Stomach (tissue), 9 donors: ENCODE results near the gene SPOCK2. TPM values are rescaled to one million over a fixed set of nuclear protein-coding genes. Genes with fewer than 3 reads are reported as not detected.

ENCODE experiments used
- DNase-seq, 2 donors: peaks; one replicate each; pipeline versions ENCODE4 v3.0.0 to v3.0.0-alpha.2; 2013 to 2019
- H3K27ac ChIP-seq, 5 donors: fragments of 200-600 bp in 4 of 5; sonication (generic) in 4 of 5; one replicate each; pipeline ENCODE4 v1.5.1; 2013 to 2019; ENCODE audit warnings: mild to moderate bottlenecking in 1 of 5, moderate library complexity in 1 of 5
- H3K27me3 ChIP-seq, 3 donors: fragments of 200-600 bp; sonication (generic); one replicate each; pipeline ENCODE4 v1.5.1; 2017 to 2019; ENCODE audit warnings: mixed run types in 1 of 3
- H3K36me3 ChIP-seq, 4 donors: fragments of 200-600 bp; sonication (generic); 1 replicate in 3 of 4; 2 replicates in 1 of 4; pipeline ENCODE4 v1.5.1; 2016 to 2019
- H3K4me1 ChIP-seq, 4 donors: fragments of 200-600 bp; sonication (generic); one replicate each; pipeline ENCODE4 v1.5.1; 2016 to 2019
- H3K4me3 ChIP-seq, 4 donors: fragments of 200-600 bp; sonication (generic) in 3 of 4; one replicate each; pipeline ENCODE4 v1.5.1; 2016 to 2019; ENCODE audit warnings: mild to moderate bottlenecking in 1 of 4
- H3K9me3 ChIP-seq, 4 donors: fragments of 200-600 bp; sonication (generic); one replicate each; pipeline ENCODE4 v1.5.1; 2016 to 2019
- CTCF ChIP-seq, 7 experiments: fragments of 450-650 bp in 4 of 7; fragments of 200-600 bp in 3 of 7; sonication (generic) in 3 of 7; IDR thresholded peaks; one replicate each; pipeline ENCODE4 v1.5.1; 2016 to 2019; ENCODE audit warnings: antibody characterized with exemption in 7 of 7, control low read depth in 2 of 7, mild to moderate bottlenecking in 1 of 7
- EP300 ChIP-seq: sonication (generic); formaldehyde crosslinking; IDR thresholded peaks from one replicate; pipeline ENCODE4 v1.6.1; 2017; ENCODE audit warnings: antibody characterized with exemption
- POLR2A ChIP-seq, 4 donors: fragments of 450-650 bp; IDR thresholded peaks; one replicate each; pipeline ENCODE4 v1.6.1; 2016; ENCODE audit warnings: antibody characterized with exemption in 4 of 4, control low read depth in 2 of 4, mild to moderate bottlenecking in 1 of 4, moderate library complexity in 1 of 4
- POLR2AphosphoS5 ChIP-seq, 3 donors: sonication (generic); formaldehyde crosslinking; IDR thresholded peaks; one replicate each; pipeline ENCODE4 v1.6.1; 2016; ENCODE audit warnings: antibody characterized with exemption in 3 of 3
- WGBS, 5 donors: extraction: QIAGEN DNeasy Blood & Tissue Kit in 3 of 5; methylation state at CpG; one replicate each; pipeline versions ENCODE4 v1.1.5 to v1.1.7; 2013 to 2018; 5-methylcytosine and 5-hydroxymethylcytosine counted together
- intact Hi-C: fragments of 100-400 bp; cut with DNase I; formaldehyde crosslinking; loops from one replicate; pipeline ENCODE4 v1.15.1; 2023; ENCODE audit warnings: low total_unique reads
- polyA plus RNA-seq, 3 donors: library from polyadenylated mRNA; stranded (reverse); fragments of 200-250 nt; gene quantifications; one replicate each; pipeline ENCODE4 v1.2.3, GENCODE V29; 2013
- total RNA-seq, 5 donors: library from RNA; depleted of rRNA; stranded (reverse); fragments of >200 nt; gene quantifications; one replicate each; pipeline versions ENCODE4 v1.1.0 to v1.2.3, GENCODE V29; 2014 to 2016
- donor health status: healthy with polysubstance abuse.
- donor health status: Bipolar disorder and iron deficiency.
- donor health status: healthy.

SPOCK2 gene
- total and polyA plus RNA-seq, 8 donors: 1.1 to 31.7 (median 4.2) TPM

DNA sequence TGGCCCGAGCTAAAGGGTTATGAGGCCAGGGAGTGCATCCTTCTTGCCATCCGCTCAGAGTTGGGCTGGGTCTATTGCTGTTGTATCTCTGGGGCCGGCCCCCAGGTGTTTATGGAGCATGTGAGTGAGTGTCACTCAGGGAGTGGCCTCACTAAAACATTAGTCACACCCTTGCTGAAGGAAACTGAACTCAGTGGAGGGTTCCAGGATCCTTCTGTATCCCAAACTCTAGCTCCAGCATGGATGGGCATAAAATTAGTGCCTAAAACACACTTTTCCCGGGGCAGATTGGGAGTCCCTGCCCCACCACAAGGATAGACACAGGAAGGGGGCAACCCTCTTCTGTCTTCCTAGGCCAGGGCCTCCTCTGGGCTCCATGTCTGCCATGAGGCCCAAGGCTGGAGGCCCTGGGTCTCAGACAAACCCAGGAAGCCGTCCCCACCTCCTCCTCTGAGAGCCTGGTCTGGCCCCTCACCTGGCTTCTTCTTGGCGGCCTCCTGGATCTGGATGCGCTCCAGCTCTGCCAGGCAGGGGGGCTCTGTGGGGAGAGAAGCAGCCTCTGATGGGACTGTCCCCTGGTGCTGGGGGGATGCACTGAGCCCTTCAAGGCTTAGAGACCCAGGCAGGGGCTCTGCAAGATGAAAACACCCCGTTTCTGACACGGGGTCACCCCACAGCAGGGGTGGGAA, 24.5 kb downstream of the SPOCK2 start:
- DNase-seq: peak in 1 of 2 donors; percentile 34
- peaks cover 0 to 15% (median 3%) of the 10 kb centered on the region in 4 donors for H3K4me1 ChIP-seq
- peaks cover 0 to 4% (median 0%) of the 10 kb centered on the region in 4 donors for H3K36me3 ChIP-seq
- H3K27ac ChIP-seq: no peak overlapping the region
- TF ChIP-seq CTCF (IDR thresholded peaks at IDR 0.05) (no peak), EP300 (no peak), POLR2AphosphoS5 (IDR thresholded peaks at IDR 0.05) (no peak), POLR2A (IDR thresholded peaks at IDR 0.05) (no peak)
- H3K9me3 ChIP-seq: no peaks in the 10 kb centered on the region
- intact Hi-C loops: no loop called here
- no peak overlapping the region for H3K4me3 ChIP-seq
- H3K27me3 ChIP-seq: no peaks in the 10 kb centered on the region
- 76 to 87% (median 81%) methylated on average over 8 to 9 of the region's 9 CpGs for WGBS, 5 donors

DNA sequence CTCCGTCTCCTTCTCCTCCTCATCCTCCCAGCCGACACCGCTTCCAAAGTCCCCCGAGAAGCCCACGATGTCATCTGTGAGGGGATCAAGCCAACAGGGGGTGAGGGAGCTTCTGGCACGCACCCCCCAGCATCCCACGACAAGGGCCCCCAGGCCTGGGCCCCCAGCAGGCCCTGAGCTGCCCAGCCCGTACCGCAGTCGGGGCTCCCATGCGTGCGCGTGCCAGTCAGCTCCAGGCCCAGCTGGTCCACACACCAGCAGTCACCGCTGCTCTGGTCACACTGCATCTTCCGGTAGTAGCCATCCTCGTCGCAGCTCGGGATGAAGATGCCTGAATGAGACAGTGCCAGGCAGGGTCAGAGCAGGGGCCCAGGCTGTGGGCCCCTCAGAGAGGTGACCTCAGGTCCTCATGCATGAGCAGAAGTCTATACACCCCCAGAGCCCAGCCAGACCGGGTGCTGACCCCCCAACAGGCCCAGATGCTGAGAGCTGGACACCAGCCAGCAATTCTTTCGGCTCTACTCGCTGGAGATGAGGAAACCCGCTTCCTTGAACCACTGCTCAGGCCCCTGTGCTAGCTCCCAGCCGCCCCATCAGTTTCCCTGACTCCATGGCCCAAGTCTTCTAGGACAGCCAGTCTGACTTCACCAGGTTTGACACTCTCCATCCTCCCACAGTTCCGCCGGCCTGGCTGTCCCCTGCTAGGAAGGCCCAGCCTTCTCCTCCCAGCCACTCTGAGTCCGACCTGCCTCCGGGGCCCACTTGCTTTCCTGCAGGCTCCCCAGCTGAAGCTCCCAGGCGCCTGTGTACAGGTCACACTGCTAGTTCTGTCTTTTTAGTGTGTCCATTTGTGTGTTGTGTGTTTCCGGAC, 25.3 kb downstream of the SPOCK2 start:
- no peak for DNase-seq
- Histone ChIP-seq H3K36me3 (peaks cover 0 to 4% (median 0%) of the 10 kb centered on the region in 4 donors), H3K27me3 (no peaks in the 10 kb centered on the region), H3K9me3 (no peaks in the 10 kb centered on the region), H3K4me1 (peaks cover 0 to 12% (median 3%) of the 10 kb centered on the region in 4 donors), H3K4me3 (no peak overlapping the region), H3K27ac (no peak overlapping the region)
- 94 to 96% (median 95%) methylated on average over 20 to 29 of the region's 29 CpGs for WGBS, 5 donors
- intact Hi-C loops: no loop called here
- TF ChIP-seq POLR2A (IDR thresholded peaks at IDR 0.05) (no peak), POLR2AphosphoS5 (IDR thresholded peaks at IDR 0.05) (no peak), EP300 (no peak), CTCF (IDR thresholded peaks at IDR 0.05) (no peak)

DNA sequence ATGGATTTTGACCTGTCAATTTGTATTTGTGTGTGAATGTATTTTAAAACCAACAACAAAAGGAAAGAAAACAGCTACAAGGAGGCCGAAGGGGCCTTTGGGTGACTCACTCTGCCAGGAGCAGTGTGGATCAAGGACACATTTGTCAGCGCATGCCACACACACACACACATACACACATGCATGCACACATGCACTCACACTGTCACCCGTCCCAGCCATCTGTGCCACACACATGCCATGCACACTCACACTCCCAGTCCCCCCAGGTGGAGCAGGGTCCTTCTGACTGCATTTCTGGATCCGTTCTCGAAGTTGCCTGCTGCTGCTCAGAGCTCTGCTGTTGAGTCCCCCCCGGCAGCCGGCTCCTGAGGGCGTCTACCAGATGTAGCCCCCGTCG, 26.0 kb downstream of the SPOCK2 start:
- no peaks in the 10 kb centered on the region for H3K9me3 ChIP-seq
- DNase-seq: no peak
- no peak overlapping the region for H3K27ac ChIP-seq
- H3K4me1 ChIP-seq: peaks cover 0 to 9% (median 2%) of the 10 kb centered on the region in 4 donors
- intact Hi-C loops: no loop called here
- no peak for TF ChIP-seq POLR2A (IDR thresholded peaks at IDR 0.05)
- TF ChIP-seq EP300: no peak
- TF ChIP-seq POLR2AphosphoS5 (IDR thresholded peaks at IDR 0.05): no peak
- TF ChIP-seq CTCF (IDR thresholded peaks at IDR 0.05): no peak
- H3K36me3 ChIP-seq: peaks cover 0 to 4% (median 0%) of the 10 kb centered on the region in 4 donors
- H3K27me3 ChIP-seq: no peaks in the 10 kb centered on the region
- 91 to 98% (median 96%) methylated on average over 10 of the region's 10 CpGs for WGBS, 5 donors
- H3K4me3 ChIP-seq: no peak overlapping the region

DNA sequence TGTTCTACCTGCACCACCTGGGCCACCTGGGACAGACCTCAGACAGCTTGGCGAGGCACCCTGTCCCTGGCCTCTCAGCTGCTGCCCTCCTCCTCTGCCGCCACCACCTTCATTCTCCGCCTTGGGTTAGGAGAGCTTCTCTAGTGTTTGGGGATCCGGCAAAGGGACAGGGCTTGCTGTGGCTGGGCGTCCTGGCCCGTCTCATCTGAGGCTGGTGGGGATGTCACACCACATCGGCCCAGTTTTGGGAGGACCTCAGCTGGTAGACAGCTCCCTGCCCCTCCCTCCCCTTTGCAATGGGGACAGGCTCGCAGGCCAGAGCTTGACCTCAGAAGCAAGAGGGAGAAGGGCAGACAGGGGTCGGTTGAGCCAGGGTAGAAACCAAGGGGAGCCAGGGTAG, 26.4 kb downstream of the SPOCK2 start:
- no peaks in the 10 kb centered on the region for H3K9me3 ChIP-seq
- intact Hi-C loops: no loop called here
- 86 to 95% (median 91%) methylated on average over 8 to 9 of the region's 9 CpGs for WGBS, 5 donors
- H3K4me3 ChIP-seq: no peak overlapping the region
- H3K27ac ChIP-seq: no peak overlapping the region
- peaks cover 0 to 4% (median 0%) of the 10 kb centered on the region in 4 donors for H3K36me3 ChIP-seq
- H3K4me1 ChIP-seq: peaks cover 0 to 9% (median 6%) of the 10 kb centered on the region in 4 donors
- TF ChIP-seq CTCF (IDR thresholded peaks at IDR 0.05): no peak
- TF ChIP-seq POLR2AphosphoS5 (IDR thresholded peaks at IDR 0.05): no peak
- no peak for TF ChIP-seq POLR2A (IDR thresholded peaks at IDR 0.05)
- TF ChIP-seq EP300: no peak
- H3K27me3 ChIP-seq: no peaks in the 10 kb centered on the region
- DNase-seq: no peak
